ENCODE results near the gene ATAT1. TPM values are rescaled to one million over a fixed set of nuclear protein-coding genes. Genes with fewer than 3 reads are reported as not detected.

The ATAT1 gene
- total and polyA plus RNA-seq, 10 of the 15 experiments (the other 5 are each of a cell fraction or from before 2014, with no cell fraction given): 1.1 to 14.2 (median 6.9) TPM

DNA sequence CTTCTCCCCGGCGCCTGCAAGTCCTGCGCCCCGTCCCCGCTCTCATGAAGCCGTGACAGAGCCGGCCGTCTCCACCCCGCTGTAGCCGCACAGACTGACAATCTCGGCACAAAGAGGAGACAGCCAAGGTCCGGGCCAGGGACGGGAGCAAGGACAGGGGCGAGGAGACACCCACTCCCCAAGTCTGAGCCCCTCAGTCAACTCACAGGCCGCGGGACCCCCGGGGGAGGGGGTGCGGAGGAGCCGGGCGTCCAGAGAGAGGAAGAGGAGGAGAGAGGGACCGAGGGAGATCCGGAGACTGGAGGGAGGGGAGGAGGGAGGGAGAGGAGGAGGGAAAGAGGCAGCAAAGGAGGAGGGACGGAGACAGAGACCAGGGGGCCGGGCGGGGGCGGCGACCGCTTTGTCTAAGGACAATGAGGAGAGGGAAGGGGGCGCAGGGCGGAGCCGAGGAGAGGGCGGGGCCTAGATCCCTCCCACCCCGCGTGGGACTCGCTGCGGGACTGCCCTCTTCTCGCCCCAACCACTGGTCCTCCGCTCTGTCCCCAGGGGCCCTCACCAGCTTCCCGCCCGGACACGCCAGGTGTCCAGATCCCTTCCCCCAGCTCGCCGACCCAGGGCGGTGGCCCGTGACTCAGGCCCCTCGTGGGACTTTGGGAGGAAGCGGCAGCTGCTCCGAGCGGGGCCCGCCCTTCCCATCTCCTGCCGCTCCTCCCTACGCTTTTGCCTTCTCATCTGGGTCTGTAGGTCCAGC lies 60.4 kb downstream of the ATAT1 start (continued):
- TF ChIP-seq, protein P1, sequence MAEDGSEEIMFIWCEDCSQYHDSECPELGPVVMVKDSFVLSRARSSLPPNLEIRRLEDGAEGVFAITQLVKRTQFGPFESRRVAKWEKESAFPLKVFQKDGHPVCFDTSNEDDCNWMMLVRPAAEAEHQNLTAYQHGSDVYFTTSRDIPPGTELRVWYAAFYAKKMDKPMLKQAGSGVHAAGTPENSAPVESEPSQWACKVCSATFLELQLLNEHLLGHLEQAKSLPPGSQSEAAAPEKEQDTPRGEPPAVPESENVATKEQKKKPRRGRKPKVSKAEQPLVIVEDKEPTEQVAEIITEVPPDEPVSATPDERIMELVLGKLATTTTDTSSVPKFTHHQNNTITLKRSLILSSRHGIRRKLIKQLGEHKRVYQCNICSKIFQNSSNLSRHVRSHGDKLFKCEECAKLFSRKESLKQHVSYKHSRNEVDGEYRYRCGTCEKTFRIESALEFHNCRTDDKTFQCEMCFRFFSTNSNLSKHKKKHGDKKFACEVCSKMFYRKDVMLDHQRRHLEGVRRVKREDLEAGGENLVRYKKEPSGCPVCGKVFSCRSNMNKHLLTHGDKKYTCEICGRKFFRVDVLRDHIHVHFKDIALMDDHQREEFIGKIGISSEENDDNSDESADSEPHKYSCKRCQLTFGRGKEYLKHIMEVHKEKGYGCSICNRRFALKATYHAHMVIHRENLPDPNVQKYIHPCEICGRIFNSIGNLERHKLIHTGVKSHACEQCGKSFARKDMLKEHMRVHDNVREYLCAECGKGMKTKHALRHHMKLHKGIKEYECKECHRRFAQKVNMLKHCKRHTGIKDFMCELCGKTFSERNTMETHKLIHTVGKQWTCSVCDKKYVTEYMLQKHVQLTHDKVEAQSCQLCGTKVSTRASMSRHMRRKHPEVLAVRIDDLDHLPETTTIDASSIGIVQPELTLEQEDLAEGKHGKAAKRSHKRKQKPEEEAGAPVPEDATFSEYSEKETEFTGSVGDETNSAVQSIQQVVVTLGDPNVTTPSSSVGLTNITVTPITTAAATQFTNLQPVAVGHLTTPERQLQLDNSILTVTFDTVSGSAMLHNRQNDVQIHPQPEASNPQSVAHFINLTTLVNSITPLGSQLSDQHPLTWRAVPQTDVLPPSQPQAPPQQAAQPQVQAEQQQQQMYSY (CRISPR knock-in tag; IDR thresholded peaks at IDR 0.05): 0 out of 2 replicates have a peak, but pooled peaks have one; percentile 54
- TF ChIP-seq NBN (IDR thresholded peaks at IDR 0.05) (peak; percentile 97), NR2C2 (IDR thresholded peaks at IDR 0.05; ENCODE audit: borderline replicate concordance, control insufficient read depth, insufficient read length, low read depth) (no peak), NFYB (IDR thresholded peaks at IDR 0.05; ENCODE audit: insufficient read depth, low read depth, low read length) (peak; percentile 67; the same call in 1 of the 2 replicates), YY1 (IDR thresholded peaks at IDR 0.05; ENCODE audit: low read depth, low read length) (peak; percentile 20; the same call in 1 of the 2 replicates), POU2F2 (IDR thresholded peaks at IDR 0.05; ENCODE audit: borderline replicate concordance, low read depth, low read length) (peak; percentile 24; the same call in 1 of the 3 replicates), CHD2 (IDR thresholded peaks at IDR 0.05; ENCODE audit: borderline replicate concordance, low read depth, low read length) (peak; percentile 92), CBX5 (IDR thresholded peaks at IDR 0.05; ENCODE audit: low read depth) (no peak), SMARCA5 (IDR thresholded peaks at IDR 0.05) (peak; percentile 81; the same call in 1 of the 2 replicates), DPF2 (IDR thresholded peaks at IDR 0.05) (peak; percentile 89), HDGF (IDR thresholded peaks at IDR 0.05) (peak; percentile 97), BRCA1 (IDR thresholded peaks at IDR 0.05; ENCODE audit: low read depth, low read length) (no peak), TCF7 (IDR thresholded peaks at IDR 0.05; ENCODE audit: borderline replicate concordance) (no peak), ZNF384 (IDR thresholded peaks at IDR 0.05; ENCODE audit: borderline replicate concordance, low read depth, low read length) (no peak), SUZ12 (IDR thresholded peaks at IDR 0.05; ENCODE audit: unreplicated experiment) (no peak), MXI1 (IDR thresholded peaks at IDR 0.05; ENCODE audit: low read depth, low read length) (peak; percentile 28), HDAC2 (IDR thresholded peaks at IDR 0.05) (no peak), MYB (IDR thresholded peaks at IDR 0.05; ENCODE audit: borderline replicate concordance, low read depth, low read length) (no peak)
- TF ChIP-seq, protein P2, sequence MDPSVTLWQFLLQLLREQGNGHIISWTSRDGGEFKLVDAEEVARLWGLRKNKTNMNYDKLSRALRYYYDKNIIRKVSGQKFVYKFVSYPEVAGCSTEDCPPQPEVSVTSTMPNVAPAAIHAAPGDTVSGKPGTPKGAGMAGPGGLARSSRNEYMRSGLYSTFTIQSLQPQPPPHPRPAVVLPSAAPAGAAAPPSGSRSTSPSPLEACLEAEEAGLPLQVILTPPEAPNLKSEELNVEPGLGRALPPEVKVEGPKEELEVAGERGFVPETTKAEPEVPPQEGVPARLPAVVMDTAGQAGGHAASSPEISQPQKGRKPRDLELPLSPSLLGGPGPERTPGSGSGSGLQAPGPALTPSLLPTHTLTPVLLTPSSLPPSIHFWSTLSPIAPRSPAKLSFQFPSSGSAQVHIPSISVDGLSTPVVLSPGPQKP (IDR thresholded peaks at IDR 0.05; ENCODE audit: low read depth, low read length): no peak
- TF ChIP-seq, protein P3, sequence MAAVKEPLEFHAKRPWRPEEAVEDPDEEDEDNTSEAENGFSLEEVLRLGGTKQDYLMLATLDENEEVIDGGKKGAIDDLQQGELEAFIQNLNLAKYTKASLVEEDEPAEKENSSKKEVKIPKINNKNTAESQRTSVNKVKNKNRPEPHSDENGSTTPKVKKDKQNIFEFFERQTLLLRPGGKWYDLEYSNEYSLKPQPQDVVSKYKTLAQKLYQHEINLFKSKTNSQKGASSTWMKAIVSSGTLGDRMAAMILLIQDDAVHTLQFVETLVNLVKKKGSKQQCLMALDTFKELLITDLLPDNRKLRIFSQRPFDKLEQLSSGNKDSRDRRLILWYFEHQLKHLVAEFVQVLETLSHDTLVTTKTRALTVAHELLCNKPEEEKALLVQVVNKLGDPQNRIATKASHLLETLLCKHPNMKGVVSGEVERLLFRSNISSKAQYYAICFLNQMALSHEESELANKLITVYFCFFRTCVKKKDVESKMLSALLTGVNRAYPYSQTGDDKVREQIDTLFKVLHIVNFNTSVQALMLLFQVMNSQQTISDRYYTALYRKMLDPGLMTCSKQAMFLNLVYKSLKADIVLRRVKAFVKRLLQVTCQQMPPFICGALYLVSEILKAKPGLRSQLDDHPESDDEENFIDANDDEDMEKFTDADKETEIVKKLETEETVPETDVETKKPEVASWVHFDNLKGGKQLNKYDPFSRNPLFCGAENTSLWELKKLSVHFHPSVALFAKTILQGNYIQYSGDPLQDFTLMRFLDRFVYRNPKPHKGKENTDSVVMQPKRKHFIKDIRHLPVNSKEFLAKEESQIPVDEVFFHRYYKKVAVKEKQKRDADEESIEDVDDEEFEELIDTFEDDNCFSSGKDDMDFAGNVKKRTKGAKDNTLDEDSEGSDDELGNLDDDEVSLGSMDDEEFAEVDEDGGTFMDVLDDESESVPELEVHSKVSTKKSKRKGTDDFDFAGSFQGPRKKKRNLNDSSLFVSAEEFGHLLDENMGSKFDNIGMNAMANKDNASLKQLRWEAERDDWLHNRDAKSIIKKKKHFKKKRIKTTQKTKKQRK (IDR thresholded peaks at IDR 0.05; ENCODE audit: low read depth, low read length): no peak
- TF ChIP-seq, protein P4, sequence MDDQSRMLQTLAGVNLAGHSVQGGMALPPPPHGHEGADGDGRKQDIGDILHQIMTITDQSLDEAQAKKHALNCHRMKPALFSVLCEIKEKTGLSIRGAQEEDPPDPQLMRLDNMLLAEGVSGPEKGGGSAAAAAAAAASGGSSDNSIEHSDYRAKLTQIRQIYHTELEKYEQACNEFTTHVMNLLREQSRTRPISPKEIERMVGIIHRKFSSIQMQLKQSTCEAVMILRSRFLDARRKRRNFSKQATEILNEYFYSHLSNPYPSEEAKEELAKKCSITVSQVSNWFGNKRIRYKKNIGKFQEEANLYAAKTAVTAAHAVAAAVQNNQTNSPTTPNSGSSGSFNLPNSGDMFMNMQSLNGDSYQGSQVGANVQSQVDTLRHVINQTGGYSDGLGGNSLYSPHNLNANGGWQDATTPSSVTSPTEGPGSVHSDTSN (IDR thresholded peaks at IDR 0.05; ENCODE audit: insufficient replicate concordance, low read depth, low read length): no peak

All from GM12878 (cell line).